ENCODE measurements around the gene FAM9A.

DNA sequence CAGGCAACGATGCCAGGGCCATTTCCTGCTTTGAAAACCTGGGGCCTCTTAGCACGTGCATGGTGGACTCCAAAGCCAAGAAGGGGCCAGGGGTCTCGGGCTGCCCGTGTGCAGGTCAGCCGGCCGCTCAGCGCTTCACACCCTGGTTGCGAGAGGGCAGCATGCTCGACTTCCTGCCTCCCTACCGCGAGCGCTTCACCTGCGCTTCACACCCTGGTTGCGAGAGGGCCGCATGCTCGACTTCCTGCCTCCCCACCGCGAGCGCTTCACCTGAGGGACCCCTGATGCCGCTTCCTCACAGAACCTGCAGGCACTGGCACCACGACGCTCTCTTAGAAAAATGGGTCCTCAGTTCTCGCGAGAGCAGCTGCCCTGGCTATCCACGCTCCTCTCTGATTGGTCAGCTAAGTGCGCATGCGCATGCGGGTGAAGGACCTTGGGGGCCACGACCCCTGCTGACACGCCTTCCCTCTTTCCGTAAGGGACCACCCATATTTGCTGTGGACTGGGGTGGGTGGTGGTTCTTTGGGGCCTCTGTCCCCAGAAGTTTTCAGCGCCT is at the start of gene FAM9A:
- TF ChIP-seq, protein P1, sequence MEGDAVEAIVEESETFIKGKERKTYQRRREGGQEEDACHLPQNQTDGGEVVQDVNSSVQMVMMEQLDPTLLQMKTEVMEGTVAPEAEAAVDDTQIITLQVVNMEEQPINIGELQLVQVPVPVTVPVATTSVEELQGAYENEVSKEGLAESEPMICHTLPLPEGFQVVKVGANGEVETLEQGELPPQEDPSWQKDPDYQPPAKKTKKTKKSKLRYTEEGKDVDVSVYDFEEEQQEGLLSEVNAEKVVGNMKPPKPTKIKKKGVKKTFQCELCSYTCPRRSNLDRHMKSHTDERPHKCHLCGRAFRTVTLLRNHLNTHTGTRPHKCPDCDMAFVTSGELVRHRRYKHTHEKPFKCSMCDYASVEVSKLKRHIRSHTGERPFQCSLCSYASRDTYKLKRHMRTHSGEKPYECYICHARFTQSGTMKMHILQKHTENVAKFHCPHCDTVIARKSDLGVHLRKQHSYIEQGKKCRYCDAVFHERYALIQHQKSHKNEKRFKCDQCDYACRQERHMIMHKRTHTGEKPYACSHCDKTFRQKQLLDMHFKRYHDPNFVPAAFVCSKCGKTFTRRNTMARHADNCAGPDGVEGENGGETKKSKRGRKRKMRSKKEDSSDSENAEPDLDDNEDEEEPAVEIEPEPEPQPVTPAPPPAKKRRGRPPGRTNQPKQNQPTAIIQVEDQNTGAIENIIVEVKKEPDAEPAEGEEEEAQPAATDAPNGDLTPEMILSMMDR (IDR thresholded peaks at IDR 0.05), result no peak
- no peak for TF ChIP-seq POLR2A (IDR thresholded peaks at IDR 0.05)
- TF ChIP-seq EP300 (IDR thresholded peaks at IDR 0.05), result no peak
